Measurements from ENCODE around the gene HIPK3.
A peak's percentile ranks its signal among the peaks of the same experiment; 100 is the strongest.

The HIPK3 gene

DNA sequence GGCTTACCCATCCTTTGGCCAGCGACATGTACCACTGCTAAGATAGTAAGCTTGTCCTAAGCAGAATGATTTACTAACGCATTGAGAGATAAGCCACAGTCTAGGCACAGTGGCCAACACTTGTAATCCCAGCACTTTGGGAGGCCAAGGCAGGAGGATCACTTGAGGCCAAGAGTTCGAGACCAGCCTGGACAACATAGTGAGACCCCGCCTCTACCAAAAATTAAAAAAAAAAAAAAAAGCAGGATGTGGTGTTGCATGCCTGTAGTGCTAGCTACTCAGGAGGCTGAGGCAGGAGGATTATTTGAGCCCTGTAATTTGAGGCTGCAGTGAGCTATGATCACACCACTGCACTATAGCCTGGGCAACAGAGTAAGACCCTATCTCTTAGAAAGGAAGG lies 93.1 kb downstream of the HIPK3 start:
- POLR2A ChIA-PET: no interaction called here

DNA sequence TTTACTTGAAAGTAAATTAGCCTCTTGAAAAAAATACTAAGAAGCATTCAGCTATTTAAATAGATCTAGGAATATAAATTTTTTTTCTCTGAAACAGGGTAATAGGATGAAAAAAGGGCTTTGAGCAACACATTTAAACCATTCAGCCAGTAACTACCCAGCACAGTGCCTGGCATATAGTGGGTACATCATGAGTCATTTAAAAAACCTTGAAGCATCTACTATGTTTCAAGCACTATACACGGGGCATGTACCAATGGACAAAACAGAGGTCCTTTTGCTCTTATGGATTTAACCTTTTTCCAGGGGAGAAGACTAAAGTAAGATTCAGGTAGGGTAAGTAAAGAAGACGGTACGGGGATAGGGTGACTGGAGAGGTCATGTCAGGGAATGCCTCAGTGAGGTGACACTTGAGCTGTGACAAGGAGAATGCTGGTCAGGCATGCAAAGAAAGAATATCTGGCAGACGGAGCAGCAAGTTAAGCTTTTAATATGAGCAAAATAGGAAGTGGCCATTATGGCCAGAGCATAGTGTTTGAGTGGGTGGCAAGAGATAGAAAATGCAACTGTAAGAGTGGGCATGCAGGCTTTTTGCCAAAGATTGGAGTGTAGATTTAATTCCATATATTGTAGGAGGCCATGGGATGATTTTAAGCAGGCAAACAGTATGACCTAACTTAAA lies 101.1 kb downstream of the HIPK3 start:
- POLR2A ChIA-PET: no interaction called here
- H3K4me1 ChIP-seq (ENCODE audit: control insufficient read depth, insufficient read depth, low read length): no peaks in the 10 kb centered on the region
- H3K9me3 ChIP-seq (ENCODE audit: control insufficient read depth, insufficient read depth, low read depth, low read length): no peaks in the 10 kb centered on the region
- H3K4me3 ChIP-seq (ENCODE audit: low read depth, low read length): no peak overlapping the region
- H3K27ac ChIP-seq (ENCODE audit: extremely low read depth, low read depth, low read length): no peak overlapping the region
- CTCF ChIA-PET: interaction anchor here (0.7 kb wide), 2 partner anchors 400 to 969 kb away, joined by 3 read pairs; no protein-coding TSS in a partner anchor
- TF ChIP-seq ZFHX2 (tag by site-specific recombination; conservative IDR thresholded peaks at IDR 0.05) (peak; percentile 58), ZNF843 (tag by site-specific recombination; IDR thresholded peaks at IDR 0.05) (no peak)
- peaks cover 0 to 10% of the 10 kb centered on the region in 2 experiments; a peak in 1 of 3 replicates for H3K36me3 ChIP-seq (ENCODE audit: control insufficient read depth in 2 of 2, insufficient read depth in 1 of 2, low read length in 2 of 2)

More for the DNA sequence above, 93.1 kb downstream of the HIPK3 start:
- peaks cover 5 to 75% of the 10 kb centered on the region in 2 experiments for H3K36me3 ChIP-seq (ENCODE audit: control insufficient read depth in 2 of 2, insufficient read depth in 1 of 2, low read length in 2 of 2)
- H3K9me3 ChIP-seq (ENCODE audit: control insufficient read depth, insufficient read depth, low read depth, low read length): no peaks in the 10 kb centered on the region
- TF ChIP-seq ZNF621 (tag by site-specific recombination; IDR thresholded peaks at IDR 0.05) (no peak), ZNF121 (tag by site-specific recombination; IDR thresholded peaks at IDR 0.05) (peak; percentile 48; the same call in 1 of the 2 replicates)
- H3K4me3 ChIP-seq (ENCODE audit: low read depth, low read length): no peak overlapping the region
- H3K27ac ChIP-seq (ENCODE audit: extremely low read depth, low read depth, low read length): no peak overlapping the region
- no peaks in the 10 kb centered on the region for H3K4me1 ChIP-seq (ENCODE audit: control insufficient read depth, insufficient read depth, low read length)
- CTCF ChIA-PET: no interaction called here

DNA sequence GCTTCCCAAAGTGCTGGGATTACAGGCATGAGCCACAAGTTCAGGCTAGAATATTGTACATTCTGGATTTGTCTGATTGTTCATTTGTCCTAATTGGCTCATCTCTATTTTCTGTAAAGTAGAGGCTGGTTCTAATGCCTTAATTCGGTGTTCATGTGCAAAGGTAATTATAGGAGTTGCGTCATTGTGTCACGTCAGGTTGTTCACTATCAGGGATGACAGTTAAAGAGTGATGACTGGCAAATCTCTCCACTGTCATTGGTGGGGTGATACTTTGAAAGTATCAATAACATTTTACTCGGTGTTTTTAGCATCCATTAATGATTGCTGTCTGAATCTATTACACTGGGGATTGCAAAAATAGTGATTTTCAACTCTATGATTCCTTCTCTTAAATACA lies 103.5 kb downstream of the HIPK3 start:
- no peaks in the 10 kb centered on the region for H3K36me3 ChIP-seq (ENCODE audit: control insufficient read depth in 2 of 2, insufficient read depth in 1 of 2, low read length in 2 of 2)
- CTCF ChIA-PET: interaction anchor here (0.6 to 5.5 kb wide), 3 partner anchors 12 to 425 kb away, joined by 4 to 72 read pairs (median 4); no protein-coding TSS in a partner anchor
- no peak for TF ChIP-seq ZNF354C (tag by site-specific recombination; IDR thresholded peaks at IDR 0.05; ENCODE audit: borderline replicate concordance, low read depth)
- no peak for TF ChIP-seq ZNF600 (tag by site-specific recombination; IDR thresholded peaks at IDR 0.05)
- TF ChIP-seq, protein P1, sequence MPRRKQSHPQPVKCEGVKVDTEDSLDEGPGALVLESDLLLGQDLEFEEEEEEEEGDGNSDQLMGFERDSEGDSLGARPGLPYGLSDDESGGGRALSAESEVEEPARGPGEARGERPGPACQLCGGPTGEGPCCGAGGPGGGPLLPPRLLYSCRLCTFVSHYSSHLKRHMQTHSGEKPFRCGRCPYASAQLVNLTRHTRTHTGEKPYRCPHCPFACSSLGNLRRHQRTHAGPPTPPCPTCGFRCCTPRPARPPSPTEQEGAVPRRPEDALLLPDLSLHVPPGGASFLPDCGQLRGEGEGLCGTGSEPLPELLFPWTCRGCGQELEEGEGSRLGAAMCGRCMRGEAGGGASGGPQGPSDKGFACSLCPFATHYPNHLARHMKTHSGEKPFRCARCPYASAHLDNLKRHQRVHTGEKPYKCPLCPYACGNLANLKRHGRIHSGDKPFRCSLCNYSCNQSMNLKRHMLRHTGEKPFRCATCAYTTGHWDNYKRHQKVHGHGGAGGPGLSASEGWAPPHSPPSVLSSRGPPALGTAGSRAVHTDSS (tag by site-specific recombination; IDR thresholded peaks at IDR 0.05): no peak
- TF ChIP-seq ZNF830 (tag by site-specific recombination; IDR thresholded peaks at IDR 0.05; ENCODE audit: low read depth): no peak
- TF ChIP-seq ZNF530 (tag by site-specific recombination; IDR thresholded peaks at IDR 0.05; ENCODE audit: low read depth): no peak
- no peak for TF ChIP-seq ZNF623 (tag by site-specific recombination; IDR thresholded peaks at IDR 0.05)
- TF ChIP-seq ZNF175 (tag by site-specific recombination; IDR thresholded peaks at IDR 0.05): no peak
- no peak overlapping the region for H3K27ac ChIP-seq (ENCODE audit: extremely low read depth, low read depth, low read length)
- H3K9me3 ChIP-seq (ENCODE audit: control insufficient read depth, insufficient read depth, low read depth, low read length): no peaks in the 10 kb centered on the region
- POLR2A ChIA-PET: no interaction called here
- no peak overlapping the region for H3K4me3 ChIP-seq (ENCODE audit: low read depth, low read length)
- no peaks in the 10 kb centered on the region for H3K4me1 ChIP-seq (ENCODE audit: control insufficient read depth, insufficient read depth, low read length)

DNA sequence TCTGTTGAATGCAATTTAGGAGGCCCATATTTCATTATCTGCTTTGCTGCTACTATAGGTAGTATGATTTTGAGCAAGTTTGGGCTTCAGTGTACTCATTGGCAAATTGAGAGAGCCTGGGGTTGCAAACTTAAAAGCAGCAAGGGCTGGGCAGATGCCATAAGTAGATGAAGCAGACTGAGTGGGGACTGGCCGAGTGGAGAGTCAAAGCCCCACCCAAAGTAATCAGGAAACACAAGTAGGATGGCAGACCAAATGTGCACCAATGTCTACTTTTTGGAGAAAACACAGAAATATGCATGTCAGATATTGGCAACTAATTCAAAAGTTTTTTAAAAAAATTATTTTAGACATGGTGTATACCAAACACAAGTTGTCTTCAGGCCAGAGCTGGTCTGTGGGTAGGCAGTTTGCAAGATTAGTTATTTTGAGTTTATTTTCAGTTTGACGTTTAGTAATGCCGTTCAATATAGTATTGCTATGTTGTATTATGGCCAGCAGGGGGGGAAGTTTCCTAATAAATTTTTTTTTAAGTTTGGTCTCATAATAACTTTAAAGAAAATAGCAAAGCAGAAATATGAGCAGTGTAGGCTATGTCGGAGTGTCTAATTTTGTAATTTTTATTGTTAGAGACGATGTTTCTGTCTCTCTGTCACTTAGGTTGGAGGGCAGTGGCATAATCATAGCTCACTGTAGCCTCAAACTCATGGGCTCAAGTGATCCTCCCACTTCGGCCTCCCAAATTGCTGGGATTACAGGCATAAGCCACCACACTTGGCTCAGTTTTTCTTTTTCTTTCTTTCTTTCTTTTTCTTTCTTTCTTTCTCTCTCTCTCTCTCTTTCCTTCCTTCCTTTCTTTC lies 105.1 kb downstream of the HIPK3 start:
- no peaks in the 10 kb centered on the region for H3K9me3 ChIP-seq (ENCODE audit: control insufficient read depth, insufficient read depth, low read depth, low read length)
- no peaks in the 10 kb centered on the region for H3K36me3 ChIP-seq (ENCODE audit: control insufficient read depth in 2 of 2, insufficient read depth in 1 of 2, low read length in 2 of 2)
- CTCF ChIA-PET: interaction anchor here (0.6 to 5.5 kb wide), 25 partner anchors 9 to 467 kb away, joined by 3 to 72 read pairs (median 4); partner anchors contain the start of genes CSTF3 and KIAA1549L
- POLR2A ChIA-PET: no interaction called here
- no peaks in the 10 kb centered on the region for H3K4me1 ChIP-seq (ENCODE audit: control insufficient read depth, insufficient read depth, low read length)
- TF ChIP-seq ZNF660 (tag by site-specific recombination; IDR thresholded peaks at IDR 0.05) (0 out of 2 replicates have a peak, but pooled peaks have one; percentile 17), ZNF654 (tag by site-specific recombination; IDR thresholded peaks at IDR 0.05; ENCODE audit: low read depth) (peak; percentile 70), ZNF394 (tag by site-specific recombination; IDR thresholded peaks at IDR 0.05; ENCODE audit: borderline replicate concordance) (no peak), ZBTB17 (tag by site-specific recombination; IDR thresholded peaks at IDR 0.05) (no peak)
- TF ChIP-seq, protein P2, sequence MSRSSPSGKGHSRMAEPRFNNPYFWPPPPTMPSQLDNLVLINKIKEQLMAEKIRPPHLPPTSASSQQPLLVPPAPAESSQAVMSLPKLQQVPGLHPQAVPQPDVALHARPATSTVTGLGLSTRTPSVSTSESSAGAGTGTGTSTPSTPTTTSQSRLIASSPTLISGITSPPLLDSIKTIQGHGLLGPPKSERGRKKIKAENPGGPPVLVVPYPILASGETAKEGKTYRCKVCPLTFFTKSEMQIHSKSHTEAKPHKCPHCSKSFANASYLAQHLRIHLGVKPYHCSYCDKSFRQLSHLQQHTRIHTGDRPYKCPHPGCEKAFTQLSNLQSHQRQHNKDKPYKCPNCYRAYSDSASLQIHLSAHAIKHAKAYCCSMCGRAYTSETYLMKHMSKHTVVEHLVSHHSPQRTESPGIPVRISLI (tag by site-specific recombination; IDR thresholded peaks at IDR 0.05): 0 out of 2 replicates have a peak, but pooled peaks have one; percentile 31
- H3K4me3 ChIP-seq (ENCODE audit: low read depth, low read length): no peak overlapping the region
- no peak overlapping the region for H3K27ac ChIP-seq (ENCODE audit: extremely low read depth, low read depth, low read length)
